ENCODE measurements around the gene TRIM24. TPM values are rescaled to one million over a fixed set of nuclear protein-coding genes. Genes with fewer than 3 reads are reported as not detected.

Gene TRIM24
- polyA plus RNA-seq, 1 donor (not counting 4 experiments of a cell fraction or from before 2014, with no cell fraction given) = 7.9 TPM

GRCh38 chr7:138579136-138579535, 119.1 kb downstream of the TRIM24 start:
- Histone ChIP-seq H3K4me3 (ENCODE audit: control insufficient read depth in 2 of 3, extremely low read depth in 1 of 3, insufficient read depth in 2 of 3, low read depth in 1 of 3, low read length in 3 of 3) (no peak overlapping the region), H3K79me2 (ENCODE audit: control insufficient read depth, insufficient read depth, low read length) (no peaks in the 10 kb centered on the region), H2AFZ (ENCODE audit: control insufficient read depth, low read length) (no peak overlapping the region), H3K27me3 (ENCODE audit: control insufficient read depth, extremely low read depth, insufficient read depth, low read length) (no peaks in the 10 kb centered on the region), H4K20me1 (ENCODE audit: control insufficient read depth, extremely low read depth, insufficient read depth, low read length) (no peaks in the 10 kb centered on the region), H3K36me3 (ENCODE audit: control insufficient read depth in 2 of 2, extremely low read depth in 1 of 2, insufficient read depth in 2 of 2, low read length in 2 of 2) (peaks cover 2 to 4% of the 10 kb centered on the region in 2 experiments), H3K9ac (ENCODE audit: control insufficient read depth, extremely low read depth, insufficient read depth, low read length) (no peak overlapping the region), H3K9me1 (ENCODE audit: control insufficient read depth, extremely low read depth, insufficient read depth, low read length) (no peaks in the 10 kb centered on the region), H3K9me3 (ENCODE audit: control insufficient read depth, low read depth, low read length) (no peaks in the 10 kb centered on the region), H3K4me2 (ENCODE audit: control insufficient read depth, extremely low read depth, insufficient read depth, low read depth, low read length) (no peak overlapping the region), H3K27ac (ENCODE audit: control insufficient read depth, insufficient read depth, low read length) (no peak overlapping the region), H3K4me1 (ENCODE audit: control insufficient read depth, extremely low read depth, insufficient read depth, low read length) (no peaks in the 10 kb centered on the region)
- FAIRE-seq = no peak
- TF ChIP-seq EZH2 (IDR thresholded peaks at IDR 0.05; ENCODE audit: low read length) (no peak), CTCF (optimal IDR thresholded peaks at IDR 0.05 in 1 of 3, IDR thresholded peaks at IDR 0.05 in 1 of 3, conservative IDR thresholded peaks at IDR 0.05 in 1 of 3; ENCODE audit: extremely low read depth in 1 of 3, insufficient read depth in 2 of 3, low read length in 3 of 3) (no peak)
- dilution Hi-C loops (cut with MboI; ENCODE audit: extremely low pct_ligation_motif_present, low sequenced_read_pairs) = no loop called here
- DNase-seq (ENCODE audit: low read depth, low spot score) = no peak

GRCh38 chr7:138579671-138580070, 119.6 kb downstream of the TRIM24 start:
- no peaks in the 10 kb centered on the region for H3K79me2 ChIP-seq (ENCODE audit: control insufficient read depth, insufficient read depth, low read length)
- no peak overlapping the region for H3K27ac ChIP-seq (ENCODE audit: control insufficient read depth, insufficient read depth, low read length)
- no peak overlapping the region for H3K4me2 ChIP-seq (ENCODE audit: control insufficient read depth, extremely low read depth, insufficient read depth, low read depth, low read length)
- TF ChIP-seq EZH2 (IDR thresholded peaks at IDR 0.05; ENCODE audit: low read length) (no peak), CTCF (optimal IDR thresholded peaks at IDR 0.05 in 1 of 3, IDR thresholded peaks at IDR 0.05 in 1 of 3, conservative IDR thresholded peaks at IDR 0.05 in 1 of 3; ENCODE audit: extremely low read depth in 1 of 3, insufficient read depth in 2 of 3, low read length in 3 of 3) (no peak)
- FAIRE-seq (no peak), DNase-seq (ENCODE audit: low read depth, low spot score) (no peak)
- no peaks in the 10 kb centered on the region for H3K9me1 ChIP-seq (ENCODE audit: control insufficient read depth, extremely low read depth, insufficient read depth, low read length)
- no peak overlapping the region for H2AFZ ChIP-seq (ENCODE audit: control insufficient read depth, low read length)
- H3K9ac ChIP-seq (ENCODE audit: control insufficient read depth, extremely low read depth, insufficient read depth, low read length) = no peak overlapping the region
- H3K4me1 ChIP-seq (ENCODE audit: control insufficient read depth, extremely low read depth, insufficient read depth, low read length) = no peaks in the 10 kb centered on the region
- H3K9me3 ChIP-seq (ENCODE audit: control insufficient read depth, low read depth, low read length) = no peaks in the 10 kb centered on the region
- H4K20me1 ChIP-seq (ENCODE audit: control insufficient read depth, extremely low read depth, insufficient read depth, low read length) = no peaks in the 10 kb centered on the region
- no peaks in the 10 kb centered on the region for H3K27me3 ChIP-seq (ENCODE audit: control insufficient read depth, extremely low read depth, insufficient read depth, low read length)
- dilution Hi-C loops (cut with MboI; ENCODE audit: extremely low pct_ligation_motif_present, low sequenced_read_pairs) = no loop called here
- H3K36me3 ChIP-seq (ENCODE audit: control insufficient read depth in 2 of 2, extremely low read depth in 1 of 2, insufficient read depth in 2 of 2, low read length in 2 of 2) = peaks cover 2 to 4% of the 10 kb centered on the region in 2 experiments
- no peak overlapping the region for H3K4me3 ChIP-seq (ENCODE audit: control insufficient read depth in 2 of 3, extremely low read depth in 1 of 3, insufficient read depth in 2 of 3, low read depth in 1 of 3, low read length in 3 of 3)
